Erythroblast (primary cell): Measurements from ENCODE around the gene CNIH2.
A peak's percentile ranks its signal among the peaks of the same experiment; 100 is the strongest.
"Not testable (repeated sequence)": the region's sequence is repeated elsewhere in the genome, so short reads cannot be mapped to it uniquely, and the experiment has no call there.

Experiments
- DNase-seq, 2 experiments: peaks; one replicate each; lab custom pipeline; 2025; lab: John Stamatoyannopoulos, UW
- GATA1 ChIP-seq: IDR thresholded peaks from 2 replicates; pipeline ENCODE4 v1.6.1; 2011; ENCODE audit warnings: low read depth, mild to moderate bottlenecking, control low read depth, low read length, moderate library complexity
- POLR2A ChIP-seq: IDR thresholded peaks from 2 replicates; pipeline ENCODE4 v1.6.1; 2011; ENCODE audit warnings: mild to moderate bottlenecking, low read length

CNIH2 gene

GRCh38 chr11:66297610-66298009 lies 19.6 kb downstream of the CNIH2 start:
- TF ChIP-seq POLR2A (no peak), GATA1 (no peak)

GRCh38 chr11:66299186-66299585 lies 21.2 kb downstream of the CNIH2 start:
- no peak for DNase-seq
- TF ChIP-seq POLR2A: no peak
- TF ChIP-seq GATA1: no peak

More at GRCh38 chr11:66297610-66298009, 19.6 kb downstream of the CNIH2 start:
- no peak for DNase-seq

GRCh38 chr11:66302656-66303055 lies 24.7 kb downstream of the CNIH2 start:
- no peak for TF ChIP-seq GATA1
- TF ChIP-seq POLR2A: no peak
- no peak for DNase-seq

GRCh38 chr11:66309475-66309874 lies 31.5 kb downstream of the CNIH2 start:
- no peak for TF ChIP-seq POLR2A
- TF ChIP-seq GATA1: no peak
- DNase-seq: peak in 1 of 2 experiments; percentile 23

GRCh38 chr11:66310324-66310723 lies 32.3 kb downstream of the CNIH2 start:
- no peak for DNase-seq
- TF ChIP-seq GATA1 (no peak), POLR2A (no peak)

- DNase-seq: not testable (repeated sequence)
These were observed 32.9 kb downstream of the CNIH2 start for GRCh38 chr11:66310803-66311440.

- TF ChIP-seq GATA1: no peak
- TF ChIP-seq POLR2A: no peak
These were observed 33.5 kb downstream of the CNIH2 start for GRCh38 chr11:66311470-66311964.

GRCh38 chr11:66311965-66312548 lies 34.1 kb downstream of the CNIH2 start:
- TF ChIP-seq GATA1: peak; percentile 29
- TF ChIP-seq POLR2A: no peak
- DNase-seq: peak; percentile 96 to 97

More at GRCh38 chr11:66311470-66311964, 33.5 kb downstream of the CNIH2 start:
- no peak for DNase-seq

- peak; percentile 99 to 100 for DNase-seq
- no peak for TF ChIP-seq GATA1
These were observed 34.8 kb downstream of the CNIH2 start for GRCh38 chr11:66312549-66313320.

GRCh38 chr11:66313321-66314185 lies 35.6 kb downstream of the CNIH2 start:
- DNase-seq: no peak
- TF ChIP-seq POLR2A: no peak
- no peak for TF ChIP-seq GATA1

- no peak for DNase-seq
- TF ChIP-seq POLR2A (no peak), GATA1 (no peak)
These were observed 36.2 kb downstream of the CNIH2 start for GRCh38 chr11:66314186-66314501.

- DNase-seq: no peak
- no peak for TF ChIP-seq GATA1
- no peak for TF ChIP-seq POLR2A
These were observed 36.9 kb downstream of the CNIH2 start for GRCh38 chr11:66314561-66315497.
